ENCODE results near the gene PTGR1. TPM values are rescaled to one million over a fixed set of nuclear protein-coding genes. Genes with fewer than 3 reads are reported as not detected.

Gene PTGR1
- total RNA-seq, 4 donors from 2014 or later: 7.5 to 30.9 (median 16.8) TPM

GRCh38 chr9:111630964-111631213 lies 31.4 kb upstream of the PTGR1 start:
- no peaks in the 10 kb centered on the region for H3K9me3 ChIP-seq
- TF ChIP-seq, protein P1, sequence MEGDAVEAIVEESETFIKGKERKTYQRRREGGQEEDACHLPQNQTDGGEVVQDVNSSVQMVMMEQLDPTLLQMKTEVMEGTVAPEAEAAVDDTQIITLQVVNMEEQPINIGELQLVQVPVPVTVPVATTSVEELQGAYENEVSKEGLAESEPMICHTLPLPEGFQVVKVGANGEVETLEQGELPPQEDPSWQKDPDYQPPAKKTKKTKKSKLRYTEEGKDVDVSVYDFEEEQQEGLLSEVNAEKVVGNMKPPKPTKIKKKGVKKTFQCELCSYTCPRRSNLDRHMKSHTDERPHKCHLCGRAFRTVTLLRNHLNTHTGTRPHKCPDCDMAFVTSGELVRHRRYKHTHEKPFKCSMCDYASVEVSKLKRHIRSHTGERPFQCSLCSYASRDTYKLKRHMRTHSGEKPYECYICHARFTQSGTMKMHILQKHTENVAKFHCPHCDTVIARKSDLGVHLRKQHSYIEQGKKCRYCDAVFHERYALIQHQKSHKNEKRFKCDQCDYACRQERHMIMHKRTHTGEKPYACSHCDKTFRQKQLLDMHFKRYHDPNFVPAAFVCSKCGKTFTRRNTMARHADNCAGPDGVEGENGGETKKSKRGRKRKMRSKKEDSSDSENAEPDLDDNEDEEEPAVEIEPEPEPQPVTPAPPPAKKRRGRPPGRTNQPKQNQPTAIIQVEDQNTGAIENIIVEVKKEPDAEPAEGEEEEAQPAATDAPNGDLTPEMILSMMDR (IDR thresholded peaks at IDR 0.05 in 4 of 5, conservative IDR thresholded peaks at IDR 0.05 in 1 of 5): no peak
- no peak for TF ChIP-seq POLR2A (IDR thresholded peaks at IDR 0.05)
- DNase-seq (no peak), ATAC-seq (no peak)
- H3K36me3 ChIP-seq: no peaks in the 10 kb centered on the region
- in situ Hi-C loops (cut with MboI; ENCODE audit: low sequenced_read_pairs in 4 of 4) (loop anchor here in 2 of 4 donors (25.0 kb wide), 2 partner anchors 106 to 1581 kb away; partner anchors contain the start of genes FKBP15 (in 1 of the 2) and SLC31A1 (in 1 of the 2)), intact Hi-C loops (cut with DNase I; ENCODE audit: low total_unique reads) (loop anchor here (1.0 to 10.0 kb wide), 6 partner anchors 30 to 1124 kb away; partner anchors contain the start of genes ECPAS, GNG10, HSDL2 and PTBP3)
- H3K27ac ChIP-seq: peak overlapping the region; percentile 92 to 94 (median 93)
- H3K4me3 ChIP-seq: peak overlapping the region; percentile 78 to 90 (median 90)
- peaks cover 30 to 41% of the 10 kb centered on the region in 2 donors for H3K4me1 ChIP-seq
- H3K27me3 ChIP-seq: no peaks in the 10 kb centered on the region

DNA sequence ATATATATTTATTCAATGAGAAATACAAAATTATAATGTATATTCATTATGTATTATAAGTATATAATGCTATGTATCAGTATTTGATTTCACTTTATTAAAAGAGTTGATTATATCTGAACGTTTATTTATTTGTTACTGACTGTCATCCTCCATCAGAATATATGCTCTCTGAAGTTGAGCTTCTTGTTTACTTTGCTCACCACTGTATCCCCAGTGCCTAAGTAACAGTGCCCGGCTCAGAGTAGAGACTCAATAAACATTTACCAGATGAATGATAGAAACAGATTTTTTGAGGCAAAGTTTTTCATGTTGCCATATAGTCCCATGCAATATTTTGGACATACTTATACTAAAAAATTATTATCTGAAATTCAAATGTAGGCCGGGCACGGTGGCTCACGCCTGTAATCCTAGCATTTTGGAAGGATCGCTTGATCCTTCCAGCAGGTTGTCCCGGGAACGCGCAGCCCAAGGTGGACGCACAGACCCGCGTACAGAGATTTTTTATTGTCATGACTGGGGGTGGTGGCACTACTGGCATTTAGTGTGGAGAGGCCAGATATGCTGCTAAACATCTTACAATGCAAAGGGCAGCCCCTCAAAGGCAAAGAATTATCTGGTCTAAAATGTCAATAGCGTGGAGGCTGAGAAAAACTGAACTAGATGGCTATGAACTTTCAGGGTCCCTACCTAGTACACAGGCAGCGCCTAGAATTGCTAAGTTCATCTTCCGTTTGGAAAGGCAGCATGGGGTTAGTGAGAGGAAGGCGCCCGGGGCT lies 30.9 kb upstream of the PTGR1 start:
- peaks cover 30 to 37% of the 10 kb centered on the region in 2 donors for H3K4me1 ChIP-seq
- H3K36me3 ChIP-seq: no peaks in the 10 kb centered on the region
- no peak for TF ChIP-seq POLR2A (IDR thresholded peaks at IDR 0.05)
- TF ChIP-seq, protein P1 (IDR thresholded peaks at IDR 0.05 in 4 of 5, conservative IDR thresholded peaks at IDR 0.05 in 1 of 5): no peak
- no peaks in the 10 kb centered on the region for H3K27me3 ChIP-seq
- DNase-seq (no peak), ATAC-seq (peak; percentile 10 to 40)
- in situ Hi-C loops (cut with MboI; ENCODE audit: low sequenced_read_pairs in 4 of 4): loop anchor here in 2 of 4 donors (25.0 kb wide), 2 partner anchors 107 to 1582 kb away; partner anchors contain the start of genes FKBP15 (in 1 of the 2) and SLC31A1 (in 1 of the 2)
- H3K9me3 ChIP-seq: no peaks in the 10 kb centered on the region
- H3K4me3 ChIP-seq: peak overlapping the region; percentile 78 to 90 (median 90)
- intact Hi-C loops (cut with DNase I; ENCODE audit: low total_unique reads): loop anchor here (5.0 to 10.0 kb wide), 5 partner anchors 33 to 1124 kb away; partner anchors contain the start of genes ECPAS, HSDL2, PTBP3 and PTGR1
- H3K27ac ChIP-seq: peak overlapping the region; percentile 92 to 94 (median 93)

DNA sequence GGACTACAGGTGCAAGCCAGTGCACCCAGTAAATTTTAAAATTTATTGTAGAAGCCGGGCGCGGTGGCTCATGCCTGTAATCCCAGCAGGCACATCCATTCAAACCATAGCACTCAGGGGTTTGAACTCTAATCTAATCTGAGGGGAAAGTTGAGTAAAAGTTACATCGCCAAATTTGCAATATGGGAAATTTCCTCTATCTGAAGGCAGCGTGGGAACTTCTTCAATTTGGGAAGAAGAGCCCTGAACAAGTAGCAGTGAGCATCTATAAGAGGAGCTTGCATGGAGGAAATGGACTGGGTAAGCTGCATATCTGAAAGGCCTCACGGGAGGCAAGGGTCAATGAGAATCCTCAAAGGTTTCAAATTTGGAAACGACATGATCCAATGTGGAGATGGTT lies 29.0 kb upstream of the PTGR1 start:
- Histone ChIP-seq H3K4me1 (peaks cover 22 to 25% of the 10 kb centered on the region in 2 donors), H3K9me3 (no peaks in the 10 kb centered on the region), H3K27me3 (no peaks in the 10 kb centered on the region), H3K4me3 (no peak overlapping the region), H3K36me3 (no peaks in the 10 kb centered on the region), H3K27ac (no peak overlapping the region)
- DNase-seq (no peak), ATAC-seq (no peak)
- TF ChIP-seq, protein P1 (IDR thresholded peaks at IDR 0.05 in 4 of 5, conservative IDR thresholded peaks at IDR 0.05 in 1 of 5): no peak
- no peak for TF ChIP-seq POLR2A (IDR thresholded peaks at IDR 0.05)
- intact Hi-C loops (cut with DNase I; ENCODE audit: low total_unique reads) (no loop called here), in situ Hi-C loops (cut with MboI; ENCODE audit: low sequenced_read_pairs in 4 of 4) (loop anchor here in 2 of 4 donors (25.0 kb wide), 2 partner anchors 109 to 1584 kb away; partner anchors contain the start of genes FKBP15 (in 1 of the 2) and SLC31A1 (in 1 of the 2))

- H3K36me3 ChIP-seq: no peaks in the 10 kb centered on the region
- no peak overlapping the region for H3K27ac ChIP-seq
- in situ Hi-C loops (cut with MboI; ENCODE audit: low sequenced_read_pairs in 4 of 4) (loop anchor here in 2 of 4 donors (25.0 kb wide), 2 partner anchors 110 to 1585 kb away; partner anchors contain the start of genes FKBP15 (in 1 of the 2) and SLC31A1 (in 1 of the 2)), intact Hi-C loops (cut with DNase I; ENCODE audit: low total_unique reads) (no loop called here)
- H3K27me3 ChIP-seq: no peaks in the 10 kb centered on the region
- no peaks in the 10 kb centered on the region for H3K9me3 ChIP-seq
- DNase-seq (no peak), ATAC-seq (no peak)
- no peak for TF ChIP-seq POLR2A (IDR thresholded peaks at IDR 0.05)
- TF ChIP-seq, protein P1 (IDR thresholded peaks at IDR 0.05 in 4 of 5, conservative IDR thresholded peaks at IDR 0.05 in 1 of 5): no peak
- H3K4me1 ChIP-seq: peaks cover 12 to 15% of the 10 kb centered on the region in 2 donors
- no peak overlapping the region for H3K4me3 ChIP-seq
These were observed 28.0 kb upstream of the PTGR1 start for GRCh38 chr9:111627260-111627963.

Data from gastrocnemius medialis (tissue), 4 donors.